ENCODE data around the gene NT5C3B.
"Not testable (repeated sequence)": the region's sequence is repeated elsewhere in the genome, so short reads cannot be mapped to it uniquely, and the experiment has no call there.

The NT5C3B gene

DNA sequence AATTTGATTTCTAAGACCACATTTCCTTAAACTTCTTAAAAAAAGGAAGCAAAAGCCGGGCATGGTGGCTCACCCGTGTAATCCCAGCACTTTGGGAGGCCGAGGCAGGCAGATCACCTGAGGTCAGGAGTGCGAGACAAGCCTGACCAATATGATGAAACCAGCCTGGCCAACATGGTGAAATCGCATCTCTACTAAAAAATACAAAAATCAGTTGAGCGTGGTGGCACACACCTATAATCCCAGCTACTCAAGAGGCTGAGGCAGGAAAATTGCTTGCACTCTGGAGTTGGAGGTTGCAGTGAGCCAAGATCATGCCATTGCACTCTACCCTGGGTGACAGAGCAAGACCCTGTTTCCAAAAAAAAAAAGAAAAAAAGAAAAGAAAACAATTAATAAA, 4.7 kb upstream of the NT5C3B start:
- DNase-seq (ENCODE audit: low read depth in 2 of 2, low spot score in 1 of 2): not testable (repeated sequence)

DNA sequence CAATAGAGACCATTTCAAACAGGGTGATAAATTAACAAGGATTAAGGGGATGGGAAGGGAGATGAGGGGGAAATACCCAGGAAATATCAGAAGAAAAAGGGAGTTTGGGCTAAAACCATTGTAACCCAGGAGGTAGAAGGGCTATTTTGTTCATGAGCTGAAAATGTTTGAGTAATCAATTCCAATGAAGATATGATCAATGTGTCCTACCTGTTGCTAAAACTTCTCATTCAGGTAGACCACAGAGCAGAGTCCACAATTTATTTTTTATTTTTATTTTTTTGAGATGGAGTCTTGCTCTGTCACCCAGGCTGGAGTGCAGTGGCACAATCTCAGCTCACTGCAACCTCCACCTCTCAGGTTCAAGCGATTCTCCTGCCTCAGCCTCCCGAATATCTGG, 3.4 kb upstream of the NT5C3B start:
- DNase-seq (ENCODE audit: low read depth in 2 of 2, low spot score in 1 of 2): not testable (repeated sequence)

DNA sequence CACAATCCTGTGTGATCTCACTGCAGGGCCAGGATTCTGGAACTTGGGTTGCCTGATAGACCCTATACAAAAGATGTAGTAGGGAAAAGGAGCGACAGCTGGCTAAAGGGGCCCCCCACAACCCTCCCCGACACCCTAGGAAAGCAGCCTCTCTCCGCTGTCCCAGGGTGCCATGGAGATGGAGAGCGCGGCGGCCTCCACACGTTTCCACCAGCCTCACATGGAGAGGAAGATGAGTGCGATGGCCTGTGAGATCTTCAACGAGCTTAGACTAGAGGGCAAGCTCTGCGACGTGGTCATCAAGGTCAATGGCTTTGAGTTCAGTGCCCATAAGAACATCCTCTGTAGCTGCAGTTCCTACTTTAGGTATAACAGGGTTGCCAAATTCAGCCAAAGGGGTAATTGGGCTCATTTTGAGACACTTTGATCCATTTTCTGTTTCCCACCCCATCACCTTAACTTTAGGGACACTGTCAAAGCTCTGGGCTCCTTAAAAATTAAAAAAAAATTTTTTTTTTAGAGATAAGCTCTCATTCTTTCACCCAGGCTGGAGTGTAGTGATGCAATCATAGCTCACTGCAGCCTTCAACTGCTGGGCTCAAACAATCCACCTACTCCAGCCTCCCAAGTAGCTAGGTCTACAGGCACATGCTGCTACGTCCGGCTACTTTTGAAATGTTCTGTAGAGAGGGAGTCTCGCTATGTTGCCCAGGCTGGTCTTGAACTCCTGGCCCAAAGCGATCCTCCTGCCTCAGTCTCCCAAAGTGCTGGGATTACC, 1.9 kb upstream of the NT5C3B start, which contains the start of gene KLHL10:
Gene KLHL10 (plus strand): TSS at position 65 of the 778 bp plus-strand sequence. CDS start 108 bp downstream, at position 173.
- no peak for DNase-seq (ENCODE audit: low read depth in 2 of 2, low spot score in 1 of 2)

DNA sequence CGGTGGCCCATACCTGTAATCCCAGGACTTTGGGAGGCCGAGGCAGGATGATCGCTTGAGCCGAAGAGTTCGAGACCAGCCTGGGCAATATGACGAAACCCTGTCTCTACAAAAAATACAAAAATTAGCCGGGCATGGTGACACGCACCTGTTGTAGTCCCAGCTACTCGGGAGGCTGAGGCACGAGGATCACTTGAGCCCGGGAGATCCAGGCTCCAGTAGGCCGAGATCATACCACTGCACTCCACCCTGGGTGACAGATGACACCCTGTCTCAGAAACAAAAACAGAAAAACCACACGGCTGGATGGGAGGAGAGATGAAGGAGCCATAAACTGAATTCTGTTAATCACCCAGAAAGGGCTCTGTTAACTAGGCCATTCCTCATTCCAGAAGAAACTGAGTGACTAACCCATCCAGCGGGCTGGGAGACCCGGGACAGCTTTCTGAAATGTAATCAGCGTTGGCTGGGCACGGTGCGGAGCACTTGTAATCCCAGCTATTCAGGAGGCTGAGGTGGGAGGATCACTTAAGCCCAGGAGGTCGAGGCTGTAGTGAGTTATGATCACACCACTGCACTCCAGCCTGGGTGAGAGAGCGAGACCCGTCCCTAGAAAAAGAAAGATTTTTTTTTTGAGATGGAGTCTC, 641 bp upstream of the NT5C3B start:
- DNase-seq (ENCODE audit: low read depth in 2 of 2, low spot score in 1 of 2): no peak

DNA sequence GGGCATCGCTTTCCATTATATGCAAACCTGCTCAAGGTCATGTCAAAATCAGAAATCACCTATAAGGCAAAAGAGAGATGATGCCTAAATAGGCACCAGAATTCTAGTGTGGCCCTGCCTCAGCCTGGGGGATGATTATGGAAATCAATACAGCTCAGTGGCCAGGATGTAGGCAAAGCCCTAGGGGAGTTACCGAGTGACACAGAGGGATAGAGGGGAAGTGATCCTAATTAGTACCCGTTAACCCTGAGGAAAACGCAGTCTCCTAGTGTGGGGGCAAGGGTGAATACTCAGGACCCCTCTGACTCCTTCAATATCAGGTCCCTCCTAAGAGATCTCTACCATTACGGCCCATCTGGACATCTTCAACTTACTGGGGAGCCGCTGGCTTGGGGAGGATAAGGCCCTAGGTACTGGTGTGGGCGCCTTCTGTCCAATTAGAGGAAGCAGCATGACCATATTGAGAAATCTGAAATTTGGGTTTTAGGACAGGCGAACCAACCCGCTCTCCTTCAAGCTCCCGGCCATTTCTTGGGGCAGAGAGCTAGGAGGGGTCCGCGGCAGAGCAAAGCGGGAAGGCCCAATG, 725 bp downstream of the NT5C3B start:
- no peak for DNase-seq (ENCODE audit: low read depth in 2 of 2, low spot score in 1 of 2)

DNA sequence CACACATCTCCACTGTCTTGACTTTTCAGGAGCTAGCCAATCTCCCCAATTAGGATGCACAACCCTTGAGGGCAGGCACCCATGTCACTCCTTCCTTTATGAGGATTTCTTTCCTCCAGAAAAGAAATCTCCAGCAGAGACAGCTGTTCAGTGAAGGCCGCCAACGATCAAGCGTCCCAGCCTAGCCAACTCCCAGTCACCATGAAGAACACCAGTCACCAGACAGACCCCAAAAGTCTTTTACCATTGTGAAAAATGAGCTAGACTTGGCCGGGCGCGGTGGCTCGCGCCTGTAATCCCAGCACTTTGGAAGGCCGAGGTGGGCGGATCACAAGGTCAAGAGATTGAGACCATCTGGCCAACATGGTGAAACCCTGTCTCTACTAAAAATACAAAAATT, 6.1 kb downstream of the NT5C3B start:
- not testable (repeated sequence) for DNase-seq (ENCODE audit: low read depth in 2 of 2, low spot score in 1 of 2)

DNA sequence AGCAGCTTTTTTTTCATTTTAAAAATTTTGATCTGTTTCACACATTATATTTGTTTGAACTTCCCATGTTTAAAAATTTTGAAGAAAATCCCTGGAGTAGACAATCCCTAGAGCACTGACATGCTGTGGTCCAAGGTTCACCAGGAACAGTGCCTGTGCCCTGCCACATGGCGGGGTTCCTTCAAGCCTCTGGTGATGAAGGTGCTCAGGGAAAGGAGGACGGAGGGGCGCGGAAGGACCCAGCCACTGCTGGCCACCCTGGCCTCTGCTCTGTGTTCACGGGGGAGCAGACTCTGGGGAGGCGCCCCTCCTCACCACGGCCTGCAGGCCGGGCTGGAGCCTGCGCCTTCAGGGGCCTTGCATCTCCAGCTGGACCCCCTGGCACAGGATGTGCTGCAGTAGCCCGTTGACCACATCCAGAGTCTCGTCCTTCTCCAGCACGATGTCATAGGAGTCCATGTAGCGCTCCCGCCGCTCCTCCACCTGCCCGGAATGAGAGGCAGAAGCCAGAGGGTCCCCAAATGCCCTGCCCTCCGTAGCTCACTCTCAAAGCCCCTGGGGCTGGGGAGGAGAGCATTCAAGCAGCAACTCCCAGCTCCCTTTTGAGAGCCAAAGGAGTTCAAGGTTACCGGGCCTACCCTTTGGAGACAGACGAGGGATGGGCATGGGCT, 10.7 kb downstream of the NT5C3B start:
- DNase-seq (ENCODE audit: low read depth in 2 of 2, low spot score in 1 of 2): no peak

DNA sequence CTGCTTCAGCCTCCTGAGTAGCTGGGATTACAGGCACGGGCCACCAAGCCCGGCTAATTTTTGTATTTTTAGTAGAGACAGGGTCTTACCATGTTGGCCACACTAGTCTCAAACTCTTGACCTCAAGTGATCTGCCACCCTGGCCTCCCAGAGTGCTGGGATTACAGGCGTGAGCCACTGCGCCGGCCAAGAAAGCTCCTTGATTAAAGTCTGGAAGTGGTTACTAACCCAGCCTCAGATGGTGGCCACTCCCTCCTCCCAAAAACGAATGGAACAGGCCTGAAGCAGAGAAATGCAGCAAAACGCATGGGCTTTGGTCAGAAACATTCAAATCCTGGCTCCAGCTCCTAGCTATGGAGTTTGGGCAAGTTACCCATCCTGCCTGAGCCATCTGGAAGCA, 11.9 kb downstream of the NT5C3B start:
- no peak for DNase-seq (ENCODE audit: low read depth in 2 of 2, low spot score in 1 of 2)

DNA sequence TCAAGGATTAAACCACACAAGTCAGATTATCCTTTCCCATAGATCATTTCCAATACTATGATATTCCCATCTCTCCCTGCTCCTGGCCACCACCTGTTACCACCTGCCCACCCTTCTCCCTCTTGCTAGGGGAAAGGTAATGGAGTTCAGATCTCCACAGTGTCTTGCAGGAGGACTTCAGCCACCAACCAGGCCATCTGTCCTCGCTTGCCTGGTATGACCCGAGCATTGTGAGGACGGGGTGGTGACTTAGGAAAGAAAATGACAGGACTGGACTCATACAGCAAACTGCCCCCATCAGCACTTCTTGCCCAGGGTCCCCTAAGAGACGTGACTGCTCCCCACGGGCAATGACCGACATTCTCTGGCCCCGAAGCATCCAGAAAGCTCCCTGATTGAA, 12.5 kb downstream of the NT5C3B start:
- no peak for DNase-seq (ENCODE audit: low read depth in 2 of 2, low spot score in 1 of 2)

DNA sequence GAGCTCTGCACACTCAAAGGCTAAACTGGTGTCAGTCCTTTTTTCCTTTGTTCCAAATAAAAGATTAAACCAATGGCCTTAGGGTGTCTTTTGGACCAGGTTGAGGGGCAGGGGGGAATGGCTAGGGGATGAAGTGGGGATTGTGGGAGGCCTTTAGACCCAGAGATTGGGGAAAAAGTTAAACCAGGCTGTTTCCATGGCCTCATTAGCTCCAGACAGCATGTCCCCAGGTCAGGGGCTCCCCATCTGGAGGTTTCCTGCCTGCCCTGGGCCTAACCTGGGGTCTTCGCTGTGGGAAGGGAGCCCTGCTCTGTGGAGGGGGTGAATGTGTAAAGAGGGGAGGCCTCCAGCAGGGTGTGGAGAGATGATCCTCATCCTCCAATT, 12.9 kb downstream of the NT5C3B start:
- DNase-seq (ENCODE audit: low read depth in 2 of 2, low spot score in 1 of 2): no peak

DNA sequence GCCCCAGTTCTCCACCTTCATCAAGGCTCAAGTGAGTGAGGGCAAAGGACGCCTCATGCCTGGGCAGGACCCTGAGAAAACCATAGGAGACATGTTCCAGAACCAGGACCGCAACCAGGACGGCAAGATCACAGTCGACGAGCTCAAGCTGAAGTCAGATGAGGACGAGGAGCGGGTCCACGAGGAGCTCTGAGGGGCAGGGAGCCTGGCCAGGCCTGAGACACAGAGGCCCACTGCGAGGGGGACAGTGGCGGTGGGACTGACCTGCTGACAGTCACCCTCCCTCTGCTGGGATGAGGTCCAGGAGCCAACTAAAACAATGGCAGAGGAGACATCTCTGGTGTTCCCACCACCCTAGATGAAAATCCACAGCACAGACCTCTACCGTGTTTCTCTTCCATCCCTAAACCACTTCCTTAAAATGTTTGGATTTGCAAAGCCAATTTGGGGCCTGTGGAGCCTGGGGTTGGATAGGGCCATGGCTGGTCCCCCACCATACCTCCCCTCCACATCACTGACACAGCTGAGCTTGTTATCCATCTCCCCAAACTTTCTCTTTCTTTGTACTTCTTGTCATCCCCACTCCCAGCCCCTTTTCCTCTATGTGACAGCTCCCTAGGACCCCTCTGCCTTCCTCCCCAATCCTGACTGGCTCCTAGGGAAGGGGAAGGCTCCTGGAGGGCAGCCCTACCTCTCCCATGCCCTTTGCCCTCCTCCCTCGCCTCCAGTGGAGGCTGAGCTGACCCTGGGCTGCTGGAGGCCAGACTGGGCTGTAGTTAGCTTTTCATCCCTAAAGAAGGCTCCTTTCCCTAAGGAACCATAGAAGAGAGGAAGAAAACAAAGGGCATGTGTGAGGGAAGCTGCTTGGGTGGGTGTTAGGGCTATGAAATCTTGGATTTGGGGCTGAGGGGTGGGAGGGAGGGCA, 13.6 kb downstream of the NT5C3B start:
- no peak for DNase-seq (ENCODE audit: low read depth in 2 of 2, low spot score in 1 of 2)

DNA sequence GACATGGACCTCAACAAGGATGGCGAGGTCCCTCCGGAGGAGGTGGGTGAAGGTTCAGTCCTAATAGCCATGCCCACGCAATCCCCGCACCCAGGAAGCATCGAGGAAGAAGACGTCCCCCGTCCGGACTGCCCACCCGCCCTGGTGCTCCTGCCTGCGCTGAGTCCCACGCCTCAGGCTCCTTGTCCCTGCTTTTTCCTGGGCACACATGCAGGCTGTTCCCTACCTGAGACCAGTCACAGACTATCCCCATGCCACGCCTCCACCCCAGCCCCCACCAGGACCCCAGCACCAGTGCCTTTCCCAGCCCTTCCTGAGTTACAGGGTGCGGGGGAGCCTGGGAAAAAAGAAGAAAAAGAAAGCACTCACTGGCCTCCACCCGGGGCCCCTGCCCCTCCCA, 14.3 kb downstream of the NT5C3B start:
- DNase-seq (ENCODE audit: low read depth in 2 of 2, low spot score in 1 of 2): no peak

DNA sequence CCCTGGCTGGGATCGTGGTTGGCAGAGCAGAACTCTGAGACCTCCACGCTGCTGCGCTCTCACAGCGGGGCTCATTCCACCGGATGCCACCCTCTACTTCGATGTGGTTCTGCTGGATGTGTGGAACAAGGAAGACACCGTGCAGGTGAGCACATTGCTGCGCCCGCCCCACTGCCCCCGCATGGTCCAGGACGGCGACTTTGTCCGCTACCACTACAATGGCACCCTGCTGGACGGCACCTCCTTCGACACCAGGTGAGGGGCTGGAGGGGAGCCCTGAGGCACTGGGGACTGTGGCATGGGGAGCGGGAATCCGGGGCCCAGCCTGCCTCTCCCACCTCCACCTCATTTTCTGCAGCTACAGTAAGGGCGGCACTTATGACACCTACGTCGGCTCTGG, 18.0 kb downstream of the NT5C3B start:
- no peak for DNase-seq (ENCODE audit: low read depth in 2 of 2, low spot score in 1 of 2)

DNA sequence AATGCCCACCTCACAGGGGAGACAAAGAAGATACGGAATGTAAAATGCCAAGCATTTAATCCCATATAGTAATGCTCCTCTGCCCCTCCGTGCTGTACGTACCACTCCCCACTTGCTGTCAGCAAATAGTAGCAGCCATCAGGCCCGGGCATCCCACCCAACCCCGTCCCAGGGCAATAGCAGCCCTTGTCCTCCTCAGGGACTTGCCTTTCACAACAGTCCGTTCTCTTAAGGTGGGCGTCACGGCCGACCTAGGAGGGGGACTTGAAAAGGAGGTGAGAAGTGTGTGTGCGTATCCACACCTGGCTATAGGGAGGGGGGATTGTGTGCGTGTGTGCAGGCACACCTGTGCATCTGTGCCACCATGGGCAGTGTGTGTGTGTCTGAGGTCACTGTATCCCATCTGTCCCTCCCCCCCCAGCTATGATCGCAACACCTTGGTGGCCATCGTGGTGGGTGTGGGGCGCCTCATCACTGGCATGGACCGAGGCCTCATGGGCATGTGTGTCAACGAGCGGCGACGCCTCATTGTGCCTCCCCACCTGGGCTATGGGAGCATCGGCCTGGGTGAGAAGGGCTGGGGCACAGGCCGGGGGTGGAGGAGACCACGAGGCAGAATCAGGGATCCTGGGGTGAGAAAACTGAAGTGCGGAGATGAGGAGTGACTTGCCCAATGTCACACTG, 19.3 kb downstream of the NT5C3B start:
- DNase-seq (ENCODE audit: low read depth in 2 of 2, low spot score in 1 of 2): no peak

DNA sequence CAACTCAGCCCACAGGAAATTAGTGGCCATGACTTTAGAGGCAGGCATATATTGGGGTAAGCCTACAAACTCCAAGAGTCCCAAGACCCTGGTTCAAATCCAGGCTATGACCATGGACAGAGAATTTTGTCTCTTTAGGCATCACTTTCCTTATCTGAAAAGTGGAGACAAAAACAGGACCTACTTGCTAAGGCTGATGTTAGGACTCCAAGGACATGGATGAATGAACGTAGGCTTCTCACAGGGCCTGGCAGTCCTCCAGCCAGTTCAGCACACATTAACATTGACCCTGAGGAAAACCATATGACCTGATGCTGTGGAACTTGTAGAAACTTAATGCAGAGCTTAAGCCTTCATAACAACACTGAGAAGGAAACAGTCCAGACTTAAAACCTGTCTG, 21.8 kb downstream of the NT5C3B start:
- no peak for DNase-seq (ENCODE audit: low read depth in 2 of 2, low spot score in 1 of 2)

DNA sequence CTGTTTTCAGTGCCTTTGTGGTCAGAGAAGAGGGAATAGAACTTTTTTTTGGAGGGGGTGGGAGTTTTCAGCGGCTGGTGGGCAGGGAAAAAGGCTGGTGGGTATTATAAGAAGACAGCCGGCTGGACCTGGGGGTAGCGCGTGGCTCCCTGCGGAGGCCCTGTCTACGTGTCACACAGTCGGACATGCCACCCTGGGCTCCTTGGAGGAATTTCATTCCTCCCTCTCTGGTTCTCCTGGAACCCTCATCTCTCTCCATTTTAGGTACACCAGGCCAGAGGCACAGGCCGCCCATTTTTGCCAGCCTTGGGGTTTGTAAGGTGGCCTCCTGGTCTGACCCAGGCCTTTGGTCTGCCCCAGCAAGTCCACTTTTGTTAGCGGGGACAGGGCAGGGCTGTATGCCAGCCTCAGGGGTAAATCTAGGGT, 22.3 kb downstream of the NT5C3B start:
- DNase-seq (ENCODE audit: low read depth in 2 of 2, low spot score in 1 of 2): no peak

DNA sequence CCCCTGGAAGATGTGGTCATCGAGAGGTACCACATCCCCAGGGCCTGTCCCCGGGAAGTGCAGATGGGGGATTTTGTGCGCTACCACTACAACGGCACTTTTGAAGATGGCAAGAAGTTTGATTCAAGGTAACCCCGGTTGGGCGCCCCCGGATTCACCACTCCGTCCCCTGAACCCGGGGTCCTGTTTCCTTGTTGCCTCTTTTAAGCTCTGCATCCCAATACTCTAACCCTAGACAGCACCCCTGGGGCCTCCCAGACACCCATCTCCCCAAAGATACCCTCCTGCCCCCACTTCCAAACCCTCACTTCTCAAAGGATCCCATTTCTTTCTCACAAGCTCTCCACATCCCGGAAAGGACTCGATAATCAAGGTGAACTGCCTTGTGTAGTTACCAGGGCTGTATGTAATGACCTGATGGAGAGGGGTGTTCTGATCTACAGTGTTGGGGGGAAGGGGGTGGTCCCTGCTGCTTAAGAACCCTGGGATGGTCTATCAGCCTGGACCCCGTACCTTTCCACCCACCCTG, 22.8 kb downstream of the NT5C3B start:
- DNase-seq (ENCODE audit: low read depth in 2 of 2, low spot score in 1 of 2): no peak

DNA sequence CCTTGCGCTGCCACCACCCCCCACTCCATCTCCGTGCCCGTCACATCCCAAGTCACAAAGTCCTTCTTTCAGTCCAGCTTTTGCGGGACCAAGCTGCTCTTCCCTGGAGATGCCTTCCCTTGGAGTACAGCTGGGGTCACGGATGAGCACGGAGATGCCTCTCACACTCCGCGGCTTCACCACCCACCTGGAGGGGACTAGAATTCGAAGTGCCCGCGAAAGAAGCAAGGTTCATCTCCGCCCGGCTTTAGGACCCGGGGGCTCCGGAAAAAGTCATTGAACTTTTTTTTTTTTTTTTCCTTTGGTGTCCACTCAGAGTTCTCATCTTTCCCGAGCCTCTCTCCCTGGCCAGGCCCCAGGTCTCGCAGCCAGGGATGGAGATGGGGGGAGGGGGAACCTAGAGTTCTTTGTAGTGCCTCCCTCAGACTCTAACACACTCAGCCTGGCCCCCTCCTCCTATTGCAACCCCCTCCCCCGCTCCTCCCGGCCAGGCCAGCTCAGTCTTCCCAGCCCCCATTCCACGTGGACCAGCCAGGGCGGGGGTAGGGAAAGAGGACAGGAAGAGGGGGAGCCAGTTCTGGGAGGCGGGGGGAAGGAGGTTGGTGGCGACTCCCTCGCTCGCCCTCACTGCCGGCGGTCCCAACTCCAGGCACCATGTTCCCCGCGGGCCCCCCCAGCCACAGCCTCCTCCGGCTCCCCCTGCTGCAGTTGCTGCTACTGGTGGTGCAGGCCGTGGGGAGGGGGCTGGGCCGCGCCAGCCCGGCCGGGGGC, 23.5 kb downstream of the NT5C3B start, which contains the start of gene FKBP10:
Gene FKBP10 (plus strand): TSS at position 624 of the 771 bp plus-strand sequence. CDS start 31 bp downstream, at position 655.
- peak in 1 of 2 donors; percentile 25 for DNase-seq (ENCODE audit: low read depth in 2 of 2, low spot score in 1 of 2)
